ENCODE measurements around the gene APOL2. TPM values are rescaled to one million over a fixed set of nuclear protein-coding genes. Genes with fewer than 3 reads are reported as not detected.
"Not testable (repeated sequence)": the region's sequence is repeated elsewhere in the genome, so short reads cannot be mapped to it uniquely, and the experiment has no call there.

The APOL2 gene
- total RNA-seq, 1 experiment from 2014 or later: 9.9 TPM

DNA sequence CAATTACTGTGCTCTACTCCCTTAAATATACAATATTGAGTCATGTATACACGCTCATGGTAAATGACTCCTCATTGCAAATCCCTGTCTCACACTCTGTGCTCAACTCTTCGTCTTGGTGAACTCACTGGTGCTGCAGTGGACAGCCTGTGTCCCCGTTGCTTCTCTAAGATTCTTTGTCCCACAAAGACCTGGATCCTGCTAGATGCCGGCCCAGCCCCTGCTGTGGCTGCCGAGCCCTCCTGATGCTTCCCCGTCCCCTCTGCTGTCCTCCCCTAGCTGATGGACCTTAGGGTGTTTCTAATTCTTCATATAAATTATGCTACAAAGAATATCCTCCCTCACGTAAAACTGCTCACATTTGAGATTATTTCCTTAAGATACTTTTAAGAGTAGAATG lies 5.5 kb downstream of the APOL2 start (continued):
- TF ChIP-seq ZFX (IDR thresholded peaks at IDR 0.05) (no peak), YY1 (IDR thresholded peaks at IDR 0.05; ENCODE audit: extremely low read depth, insufficient replicate concordance, low read depth, low read length) (no peak)

GRCh38 chr22:36232715-36233401 lies 6.5 kb downstream of the APOL2 start:
- Histone ChIP-seq H3K9ac (ENCODE audit: low read length) (no peak overlapping the region), H3K27ac (ENCODE audit: low read depth, low read length) (no peak overlapping the region), H3K27me3 (ENCODE audit: insufficient read depth, low read length) (no peaks in the 10 kb centered on the region), H3K79me2 (ENCODE audit: insufficient read depth, low read length) (no peaks in the 10 kb centered on the region; the same call in 1 of the 2 replicates), H3K9me3 (ENCODE audit: control insufficient read depth in 1 of 2, insufficient read depth in 1 of 2, low read depth in 1 of 2, low read length in 2 of 2) (no peaks in the 10 kb centered on the region), H3K4me3 (replicated peaks in 1 of 2; ENCODE audit: low read depth in 1 of 2, low read length in 2 of 2) (no peak overlapping the region), H3K4me2 (ENCODE audit: low read length) (no peak overlapping the region), H2AFZ (ENCODE audit: low read depth, low read length, poor library complexity, severe bottlenecking) (no peak overlapping the region), H3K9me2 (ENCODE audit: insufficient read depth) (no peaks in the 10 kb centered on the region), H4K20me1 (ENCODE audit: insufficient read depth) (no peaks in the 10 kb centered on the region), H3K36me3 (ENCODE audit: control insufficient read depth in 1 of 2, insufficient read depth in 2 of 2, low read length in 2 of 2) (0 out of 4 replicates have a peak, but pooled peaks cover 0 to 3% of the 10 kb centered on the region in 2 experiments), H3K4me1 (ENCODE audit: control insufficient read depth in 1 of 2, insufficient read depth in 2 of 2, low read length in 2 of 2) (peaks cover 1% of the 10 kb centered on the region in 2 experiments; a peak in 3 of 4 replicates)
- ChIA-PET CTCF (no interaction called here), RAD21 (ENCODE audit: low non-redundant PET in 1 of 2, low total read pairs in 2 of 2, uncharacterized antibody in 2 of 2, unreplicated experiment in 2 of 2) (no interaction called here), POLR2A (no interaction called here)
- no TSS peak for BruUV-seq (replicated peaks)
- TF ChIP-seq SIN3A (IDR thresholded peaks at IDR 0.05; ENCODE audit: low read depth): no peak
- TF ChIP-seq, protein P1, sequence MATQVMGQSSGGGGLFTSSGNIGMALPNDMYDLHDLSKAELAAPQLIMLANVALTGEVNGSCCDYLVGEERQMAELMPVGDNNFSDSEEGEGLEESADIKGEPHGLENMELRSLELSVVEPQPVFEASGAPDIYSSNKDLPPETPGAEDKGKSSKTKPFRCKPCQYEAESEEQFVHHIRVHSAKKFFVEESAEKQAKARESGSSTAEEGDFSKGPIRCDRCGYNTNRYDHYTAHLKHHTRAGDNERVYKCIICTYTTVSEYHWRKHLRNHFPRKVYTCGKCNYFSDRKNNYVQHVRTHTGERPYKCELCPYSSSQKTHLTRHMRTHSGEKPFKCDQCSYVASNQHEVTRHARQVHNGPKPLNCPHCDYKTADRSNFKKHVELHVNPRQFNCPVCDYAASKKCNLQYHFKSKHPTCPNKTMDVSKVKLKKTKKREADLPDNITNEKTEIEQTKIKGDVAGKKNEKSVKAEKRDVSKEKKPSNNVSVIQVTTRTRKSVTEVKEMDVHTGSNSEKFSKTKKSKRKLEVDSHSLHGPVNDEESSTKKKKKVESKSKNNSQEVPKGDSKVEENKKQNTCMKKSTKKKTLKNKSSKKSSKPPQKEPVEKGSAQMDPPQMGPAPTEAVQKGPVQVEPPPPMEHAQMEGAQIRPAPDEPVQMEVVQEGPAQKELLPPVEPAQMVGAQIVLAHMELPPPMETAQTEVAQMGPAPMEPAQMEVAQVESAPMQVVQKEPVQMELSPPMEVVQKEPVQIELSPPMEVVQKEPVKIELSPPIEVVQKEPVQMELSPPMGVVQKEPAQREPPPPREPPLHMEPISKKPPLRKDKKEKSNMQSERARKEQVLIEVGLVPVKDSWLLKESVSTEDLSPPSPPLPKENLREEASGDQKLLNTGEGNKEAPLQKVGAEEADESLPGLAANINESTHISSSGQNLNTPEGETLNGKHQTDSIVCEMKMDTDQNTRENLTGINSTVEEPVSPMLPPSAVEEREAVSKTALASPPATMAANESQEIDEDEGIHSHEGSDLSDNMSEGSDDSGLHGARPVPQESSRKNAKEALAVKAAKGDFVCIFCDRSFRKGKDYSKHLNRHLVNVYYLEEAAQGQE (IDR thresholded peaks at IDR 0.05; ENCODE audit: low read depth): no peak
- TF ChIP-seq EZH2phosphoT487 (IDR thresholded peaks at IDR 0.05; ENCODE audit: borderline replicate concordance): no peak
- intact Hi-C loops (cut with micrococcal nuclease): no loop called here
- ATAC-seq (no peak), DNase-seq (ENCODE audit: low read depth, low spot score) (no peak)

DNA sequence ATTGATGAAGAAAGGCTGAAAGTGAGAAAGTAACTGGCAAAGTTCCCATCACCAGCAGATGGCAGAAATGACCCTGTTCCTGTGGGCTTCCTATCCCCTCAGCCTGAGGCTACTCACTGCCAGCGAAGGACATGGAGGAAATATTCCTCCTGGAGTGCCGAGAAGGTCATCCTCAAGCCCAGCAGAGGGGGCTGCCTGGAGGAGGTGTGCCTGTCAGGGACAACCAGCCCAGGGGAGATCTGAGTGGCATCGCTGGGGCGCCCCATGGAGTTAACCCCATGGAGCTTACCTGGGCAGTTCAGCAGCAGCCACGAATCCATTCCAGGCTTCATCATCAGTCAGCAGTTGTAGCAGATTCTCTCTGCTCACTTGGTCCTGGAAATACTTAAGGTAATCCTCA lies 8.3 kb downstream of the APOL2 start:
- H3K27ac ChIP-seq (ENCODE audit: low read depth, low read length); H3K9ac ChIP-seq (ENCODE audit: low read length); H3K9me2 ChIP-seq (ENCODE audit: insufficient read depth); H3K36me3 ChIP-seq (ENCODE audit: control insufficient read depth in 1 of 2, insufficient read depth in 2 of 2, low read length in 2 of 2); H3K4me2 ChIP-seq (ENCODE audit: low read length); H2AFZ ChIP-seq (ENCODE audit: low read depth, low read length, poor library complexity, severe bottlenecking); H4K20me1 ChIP-seq (ENCODE audit: insufficient read depth); POLR2A ChIA-PET; H3K27me3 ChIP-seq (ENCODE audit: insufficient read depth, low read length); ATAC-seq; BruUV-seq (replicated peaks); H3K9me3 ChIP-seq (ENCODE audit: control insufficient read depth in 1 of 2, insufficient read depth in 1 of 2, low read depth in 1 of 2, low read length in 2 of 2); CTCF ChIA-PET; intact Hi-C loops (cut with micrococcal nuclease); DNase-seq (ENCODE audit: low read depth, low spot score); H3K4me3 ChIP-seq (replicated peaks in 1 of 2; ENCODE audit: low read depth in 1 of 2, low read length in 2 of 2); H3K79me2 ChIP-seq (ENCODE audit: insufficient read depth, low read length); H3K4me1 ChIP-seq (ENCODE audit: control insufficient read depth in 1 of 2, insufficient read depth in 2 of 2, low read length in 2 of 2); RAD21 ChIA-PET (ENCODE audit: low non-redundant PET in 1 of 2, low total read pairs in 2 of 2, uncharacterized antibody in 2 of 2, unreplicated experiment in 2 of 2): not testable (repeated sequence)

- CTCF ChIA-PET; H3K27ac ChIP-seq (ENCODE audit: low read depth, low read length); H3K9me3 ChIP-seq (ENCODE audit: control insufficient read depth in 1 of 2, insufficient read depth in 1 of 2, low read depth in 1 of 2, low read length in 2 of 2); BruUV-seq (replicated peaks); H3K4me3 ChIP-seq (replicated peaks in 1 of 2; ENCODE audit: low read depth in 1 of 2, low read length in 2 of 2); H2AFZ ChIP-seq (ENCODE audit: low read depth, low read length, poor library complexity, severe bottlenecking); ATAC-seq; H3K4me2 ChIP-seq (ENCODE audit: low read length); DNase-seq (ENCODE audit: low read depth, low spot score); H3K9ac ChIP-seq (ENCODE audit: low read length); POLR2A ChIA-PET; H3K4me1 ChIP-seq (ENCODE audit: control insufficient read depth in 1 of 2, insufficient read depth in 2 of 2, low read length in 2 of 2); H3K79me2 ChIP-seq (ENCODE audit: insufficient read depth, low read length); H4K20me1 ChIP-seq (ENCODE audit: insufficient read depth); H3K27me3 ChIP-seq (ENCODE audit: insufficient read depth, low read length); H3K9me2 ChIP-seq (ENCODE audit: insufficient read depth); RAD21 ChIA-PET (ENCODE audit: low non-redundant PET in 1 of 2, low total read pairs in 2 of 2, uncharacterized antibody in 2 of 2, unreplicated experiment in 2 of 2); H3K36me3 ChIP-seq (ENCODE audit: control insufficient read depth in 1 of 2, insufficient read depth in 2 of 2, low read length in 2 of 2): not testable (repeated sequence)
- intact Hi-C loops (cut with micrococcal nuclease): loop anchor here (10.0 kb wide), 1 partner anchor 85 kb away; no protein-coding TSS in a partner anchor
Measured at GRCh38 chr22:36229649-36230048, 9.7 kb downstream of the APOL2 start.

Measured in HCT116 (cell line).